ENCODE measurements around the gene TCTA.
A peak's percentile ranks its signal among the peaks of the same experiment; 100 is the strongest.
"Not testable (repeated sequence)": the region's sequence is repeated elsewhere in the genome, so short reads cannot be mapped to it uniquely, and the experiment has no call there.

The TCTA gene
- total RNA-seq: 18.2 to 21.9 (median 20.1) reads per million in 4 experiments

- DNase-seq: peak; percentile 99
These were observed at the start of gene TCTA, which contains the start of gene RHOA for GRCh38 chr3:49411968-49412631. TSS of gene TCTA (plus strand) at chr3:49412423. CDS start at chr3:49412427, 4 bp downstream. TSS of gene RHOA (minus strand) at chr3:49411976. CDS start at chr3:49375589, 36,387 bp downstream.

- DNase-seq: no peak
These were observed 49.7 kb upstream of the TCTA start for GRCh38 chr3:49362561-49362960.

GRCh38 chr3:49370585-49371290, 41.5 kb upstream of the TCTA start:
- DNase-seq: no peak

GRCh38 chr3:49371946-49372345, 40.3 kb upstream of the TCTA start:
- no peak for DNase-seq

GRCh38 chr3:49377483-49377882, 34.7 kb upstream of the TCTA start:
- no peak for DNase-seq

GRCh38 chr3:49378249-49378895, 33.9 kb upstream of the TCTA start:
- no peak for DNase-seq

- DNase-seq: no peak
These were observed 28.8 kb upstream of the TCTA start for GRCh38 chr3:49383387-49383786.

GRCh38 chr3:49385617-49386016, 26.6 kb upstream of the TCTA start:
- DNase-seq: no peak

- DNase-seq: no peak
These were observed 26.0 kb upstream of the TCTA start for GRCh38 chr3:49386056-49386756.

GRCh38 chr3:49387721-49388120, 24.5 kb upstream of the TCTA start:
- no peak for DNase-seq

- no peak for DNase-seq
These were observed 23.9 kb upstream of the TCTA start for GRCh38 chr3:49388289-49388820.

- DNase-seq: no peak
These were observed 22.9 kb upstream of the TCTA start for GRCh38 chr3:49389297-49389696.

- not testable (repeated sequence) for DNase-seq
These were observed 20.9 kb upstream of the TCTA start for GRCh38 chr3:49391310-49391709.

GRCh38 chr3:49397470-49397869, 14.8 kb upstream of the TCTA start:
- no peak for DNase-seq

- DNase-seq: no peak
These were observed 12.8 kb upstream of the TCTA start for GRCh38 chr3:49399461-49399860.

GRCh38 chr3:49401766-49402165, 10.5 kb upstream of the TCTA start:
- no peak for DNase-seq

GRCh38 chr3:49403891-49404290, 8.3 kb upstream of the TCTA start:
- no peak for DNase-seq

GRCh38 chr3:49405570-49405969, 6.7 kb upstream of the TCTA start:
- DNase-seq: not testable (repeated sequence)

- no peak for DNase-seq
These were observed 5.4 kb upstream of the TCTA start for GRCh38 chr3:49406571-49407565.

- DNase-seq: no peak
These were observed 2.0 kb upstream of the TCTA start for GRCh38 chr3:49410066-49410845.

All from effector CD8-positive, alpha-beta T cell (primary cell).